Thoracic aorta (tissue), 2 donors: ENCODE measurements around the gene GFOD2. TPM values are rescaled to one million over a fixed set of nuclear protein-coding genes. Genes with fewer than 3 reads are reported as not detected.

Experiments
- ATAC-seq: fragments of 150-250 bp; one replicate; pipeline ENCODE4 v1.8.0; 2017; ENCODE audit warnings: low read depth; ENCODE audit not compliant: insufficient number of reproducible peaks, low FRiP score
- DNase-seq: peaks from one replicate; pipeline ENCODE4 v3.0.0-alpha.2; 2020; ENCODE audit warnings: low spot score
- H3K27ac ChIP-seq, 2 donors: fragments of 200-600 bp; sonication (generic); 1 replicate in 1 of 2; 2 replicates in 1 of 2; pipeline ENCODE4 v1.5.1; 2016; ENCODE audit warnings: mild to moderate bottlenecking in 2 of 2, moderate library complexity in 2 of 2
- H3K27me3 ChIP-seq: fragments of 200-600 bp; sonication (generic); replicated peaks from 2 replicates; pipeline ENCODE4 v1.6.0; 2016; ENCODE audit warnings: mild to moderate bottlenecking; ENCODE audit not compliant: insufficient read depth
- H3K36me3 ChIP-seq: fragments of 200-600 bp; sonication (generic); one replicate; pipeline ENCODE4 v1.5.1; 2016
- H3K4me1 ChIP-seq, 2 donors: fragments of 200-600 bp; sonication (generic); 1 replicate in 1 of 2; 2 replicates in 1 of 2; pipeline versions ENCODE4 v1.5.1 to v1.6.0; 2016; ENCODE audit warnings: low read depth in 2 of 2, mild to moderate bottlenecking in 1 of 2; ENCODE audit not compliant: control insufficient read depth in 1 of 2
- H3K4me3 ChIP-seq: fragments of 200-600 bp; sonication (generic); 2 replicates; pipeline ENCODE4 v1.5.1; 2016; ENCODE audit warnings: mild to moderate bottlenecking
- H3K9me3 ChIP-seq: fragments of 200-600 bp; sonication (generic); 2 replicates; pipeline ENCODE4 v1.5.1; 2016
- CTCF ChIP-seq: fragments of 200-600 bp; sonication (generic); IDR thresholded peaks from one replicate; pipeline ENCODE4 v1.5.1; 2019; ENCODE audit warnings: antibody characterized with exemption
- total RNA-seq, 2 donors: library from RNA; depleted of rRNA; stranded (reverse); fragments of >200 nt; gene quantifications; one replicate each; pipeline versions ENCODE4 v1.1.0 to v1.2.3, GENCODE V29; 2016

The GFOD2 gene
- 10 to 100 TPM; 13.3 to 19.2 TPM for total RNA-seq

GRCh38 chr16:67719048-67719777, at the start of gene GFOD2:
Gene GFOD2 (minus strand): TSS chr16:67719316. CDS start chr16:67685715, 33,601 bp downstream.
- Histone ChIP-seq H3K36me3 (no peaks in the 10 kb centered on the region), H3K9me3 (no peaks in the 10 kb centered on the region), H3K27ac (peak within 1 kb of the TSS; percentile 87 to 92), H3K4me1 (peaks cover 9 to 27% of the 10 kb centered on the region in 2 donors), H3K27me3 (no peaks in the 10 kb centered on the region), H3K4me3 (peak within 1 kb of the TSS; percentile 92)
- TF ChIP-seq CTCF: no peak
- DNase-seq (peak; percentile 81), ATAC-seq (peak; percentile 94)

- TF ChIP-seq CTCF: no peak
- peaks cover 1 to 4% of the 10 kb centered on the region in 2 donors for H3K4me1 ChIP-seq
- ATAC-seq (no peak), DNase-seq (no peak)
- H3K27ac ChIP-seq: no peak overlapping the region
- H3K27me3 ChIP-seq: no peaks in the 10 kb centered on the region
- H3K36me3 ChIP-seq: peaks cover 18% of the 10 kb centered on the region
- H3K4me3 ChIP-seq: no peak overlapping the region
- H3K9me3 ChIP-seq: no peaks in the 10 kb centered on the region
Observed at GRCh38 chr16:67767953-67768352, 48.8 kb upstream of the GFOD2 start.

GRCh38 chr16:67766291-67766690, 47.2 kb upstream of the GFOD2 start:
- H3K4me1 ChIP-seq: no peaks in the 10 kb centered on the region
- H3K27me3 ChIP-seq: no peaks in the 10 kb centered on the region
- no peaks in the 10 kb centered on the region for H3K9me3 ChIP-seq
- ATAC-seq (no peak), DNase-seq (no peak)
- TF ChIP-seq CTCF: no peak
- no peak overlapping the region for H3K4me3 ChIP-seq
- peaks cover 15% of the 10 kb centered on the region for H3K36me3 ChIP-seq
- H3K27ac ChIP-seq: no peak overlapping the region

- H3K27me3 ChIP-seq: no peaks in the 10 kb centered on the region
- H3K4me1 ChIP-seq: no peaks in the 10 kb centered on the region
- no peak for TF ChIP-seq CTCF
- H3K9me3 ChIP-seq: no peaks in the 10 kb centered on the region
- no peak overlapping the region for H3K4me3 ChIP-seq
- peaks cover 9% of the 10 kb centered on the region for H3K36me3 ChIP-seq
- no peak for ATAC-seq
- DNase-seq: no peak
- no peak overlapping the region for H3K27ac ChIP-seq
Observed at GRCh38 chr16:67764158-67764667, 45.1 kb upstream of the GFOD2 start.

- H3K27me3 ChIP-seq: no peaks in the 10 kb centered on the region
- peaks cover 9% of the 10 kb centered on the region for H3K36me3 ChIP-seq
- no peak for TF ChIP-seq CTCF
- no peak overlapping the region for H3K4me3 ChIP-seq
- H3K27ac ChIP-seq: no peak overlapping the region
- DNase-seq (no peak), ATAC-seq (no peak)
- H3K4me1 ChIP-seq: no peaks in the 10 kb centered on the region
- H3K9me3 ChIP-seq: no peaks in the 10 kb centered on the region
Observed at GRCh38 chr16:67763066-67763465, 44.0 kb upstream of the GFOD2 start.
